Measurements from ENCODE around the gene ANKRD29. TPM values are rescaled to one million over a fixed set of nuclear protein-coding genes. Genes with fewer than 3 reads are reported as not detected.
"Not testable (repeated sequence)": the region's sequence is repeated elsewhere in the genome, so short reads cannot be mapped to it uniquely, and the experiment has no call there.

The ANKRD29 gene
- total RNA-seq, 4 donors from 2014 or later: 0.99 to 4.4 (median 1.8) TPM

- DNase-seq (ENCODE audit: low spot score in 2 of 2): peak in 1 of 2 donors; percentile 5
- TF ChIP-seq, protein P1, sequence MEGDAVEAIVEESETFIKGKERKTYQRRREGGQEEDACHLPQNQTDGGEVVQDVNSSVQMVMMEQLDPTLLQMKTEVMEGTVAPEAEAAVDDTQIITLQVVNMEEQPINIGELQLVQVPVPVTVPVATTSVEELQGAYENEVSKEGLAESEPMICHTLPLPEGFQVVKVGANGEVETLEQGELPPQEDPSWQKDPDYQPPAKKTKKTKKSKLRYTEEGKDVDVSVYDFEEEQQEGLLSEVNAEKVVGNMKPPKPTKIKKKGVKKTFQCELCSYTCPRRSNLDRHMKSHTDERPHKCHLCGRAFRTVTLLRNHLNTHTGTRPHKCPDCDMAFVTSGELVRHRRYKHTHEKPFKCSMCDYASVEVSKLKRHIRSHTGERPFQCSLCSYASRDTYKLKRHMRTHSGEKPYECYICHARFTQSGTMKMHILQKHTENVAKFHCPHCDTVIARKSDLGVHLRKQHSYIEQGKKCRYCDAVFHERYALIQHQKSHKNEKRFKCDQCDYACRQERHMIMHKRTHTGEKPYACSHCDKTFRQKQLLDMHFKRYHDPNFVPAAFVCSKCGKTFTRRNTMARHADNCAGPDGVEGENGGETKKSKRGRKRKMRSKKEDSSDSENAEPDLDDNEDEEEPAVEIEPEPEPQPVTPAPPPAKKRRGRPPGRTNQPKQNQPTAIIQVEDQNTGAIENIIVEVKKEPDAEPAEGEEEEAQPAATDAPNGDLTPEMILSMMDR (IDR thresholded peaks at IDR 0.05): no peak
- no peak for TF ChIP-seq POLR2A (IDR thresholded peaks at IDR 0.05)
- 94 to 97% methylated on average over 2 of the region's 2 CpGs for WGBS, 2 donors
- no peak overlapping the region for H3K4me3 ChIP-seq (ENCODE audit: low read depth, poor library complexity, severe bottlenecking)
- intact Hi-C loops (cut with DNase I; ENCODE audit: low total_unique reads): no loop called here
These were observed 99.2 kb downstream of the ANKRD29 start for GRCh38 chr18:23563377-23564043.

DNA sequence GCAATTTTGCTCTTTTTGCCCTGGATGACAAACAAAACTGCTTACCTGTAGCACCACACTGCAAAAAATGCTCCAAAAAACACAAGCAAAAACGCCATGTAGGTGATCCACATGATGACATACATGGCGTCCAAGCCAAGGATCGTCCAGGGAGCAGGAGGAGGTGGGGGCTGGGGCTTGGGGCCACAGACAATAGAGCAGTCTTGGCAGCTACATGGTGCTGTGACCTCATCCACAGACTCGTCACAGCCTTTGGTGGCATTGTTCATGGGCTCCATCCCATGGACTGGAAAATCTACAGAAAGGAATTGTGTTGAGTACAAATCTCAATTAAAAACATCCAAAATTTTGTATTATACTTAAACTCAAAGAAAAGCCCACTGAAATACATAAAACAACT is 102.5 kb downstream of the ANKRD29 start:
- DNase-seq (ENCODE audit: low spot score in 2 of 2): no peak
- WGBS, 2 donors: 84 to 94% methylated on average over 4 of the region's 4 CpGs
- H3K4me3 ChIP-seq (ENCODE audit: low read depth, poor library complexity, severe bottlenecking): no peak overlapping the region
- intact Hi-C loops (cut with DNase I; ENCODE audit: low total_unique reads): no loop called here
- TF ChIP-seq, protein P1 (IDR thresholded peaks at IDR 0.05): no peak
- no peak for TF ChIP-seq POLR2A (IDR thresholded peaks at IDR 0.05)

GRCh38 chr18:23557511-23557910 is 105.2 kb downstream of the ANKRD29 start:
- H3K4me3 ChIP-seq (ENCODE audit: low read depth, poor library complexity, severe bottlenecking); intact Hi-C loops (cut with DNase I; ENCODE audit: low total_unique reads): not testable (repeated sequence)
- peak in 1 of 2 donors; percentile 20 for DNase-seq (ENCODE audit: low spot score in 2 of 2)
- WGBS, 2 donors: 93% methylated on average over 8 of the region's 8 CpGs

DNA sequence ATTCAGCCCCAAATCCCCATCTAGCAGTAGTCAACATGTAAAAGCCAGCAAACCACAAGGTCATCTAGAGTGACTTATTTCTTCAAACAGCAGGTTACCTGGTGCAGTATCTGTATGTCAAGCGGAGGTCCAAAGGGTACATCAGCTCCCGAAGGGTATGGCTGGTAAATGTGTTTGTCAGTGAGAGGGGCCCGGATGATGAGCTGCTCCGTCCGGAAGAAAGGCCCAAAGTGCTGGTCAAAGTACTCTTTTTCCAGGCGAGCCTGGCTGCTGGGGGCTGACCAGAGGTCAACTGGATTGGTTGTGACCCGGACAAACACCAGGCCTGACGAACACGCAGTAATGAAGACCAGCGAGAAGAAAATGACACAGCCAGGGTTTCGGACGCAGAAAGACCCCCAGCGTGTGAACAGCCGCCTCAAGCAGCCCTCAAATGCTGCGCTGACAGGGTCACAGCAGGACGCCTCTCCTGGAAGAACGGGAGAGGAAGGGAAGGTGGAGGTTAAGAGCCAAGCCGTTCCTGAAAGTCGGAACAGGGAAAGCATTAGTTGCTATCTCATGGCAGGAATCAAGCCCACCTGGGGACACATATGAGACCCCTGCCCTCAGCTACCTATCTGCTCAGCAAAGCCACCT is 106.4 kb downstream of the ANKRD29 start:
- TF ChIP-seq POLR2A (IDR thresholded peaks at IDR 0.05): no peak
- TF ChIP-seq, protein P1 (IDR thresholded peaks at IDR 0.05): no peak
- intact Hi-C loops (cut with DNase I; ENCODE audit: low total_unique reads): no loop called here
- H3K4me3 ChIP-seq (ENCODE audit: low read depth, poor library complexity, severe bottlenecking): no peak overlapping the region
- DNase-seq (ENCODE audit: low spot score in 2 of 2): peak in 1 of 2 donors; percentile 74
- WGBS, 2 donors: 92 to 96% methylated on average over 19 of the region's 19 CpGs

GRCh38 chr18:23553887-23554286 is 108.8 kb downstream of the ANKRD29 start:
- no peak for DNase-seq (ENCODE audit: low spot score in 2 of 2)
- intact Hi-C loops (cut with DNase I; ENCODE audit: low total_unique reads): no loop called here
- 89 to 93% methylated on average over 6 of the region's 6 CpGs for WGBS, 2 donors
- TF ChIP-seq, protein P1 (IDR thresholded peaks at IDR 0.05): no peak
- TF ChIP-seq POLR2A (IDR thresholded peaks at IDR 0.05): no peak
- H3K4me3 ChIP-seq (ENCODE audit: low read depth, poor library complexity, severe bottlenecking): no peak overlapping the region

- H3K4me3 ChIP-seq (ENCODE audit: low read depth, poor library complexity, severe bottlenecking): no peak overlapping the region
- intact Hi-C loops (cut with DNase I; ENCODE audit: low total_unique reads): no loop called here
- DNase-seq (ENCODE audit: low spot score in 2 of 2): no peak
- TF ChIP-seq, protein P1 (IDR thresholded peaks at IDR 0.05): no peak
- TF ChIP-seq POLR2A (IDR thresholded peaks at IDR 0.05): no peak
- 81 to 87% methylated on average over 11 of the region's 11 CpGs for WGBS, 2 donors
These were observed 110.2 kb downstream of the ANKRD29 start for GRCh38 chr18:23552505-23552904.
